ENCODE results near the gene TP53.

GRCh38 chr17:7623661-7624060 is 63.6 kb downstream of the TP53 start:
- TF ChIP-seq TAF1 (IDR thresholded peaks at IDR 0.05; ENCODE audit: borderline replicate concordance, low read depth, low read length) (no peak), POLR2AphosphoS5 (IDR thresholded peaks at IDR 0.05; ENCODE audit: low read depth, low read length) (no peak)

Data from GM12892 (cell line).